HG02571 (cell line): Measurements from ENCODE around the gene IL17REL.

Experiments used
- ATAC-seq: cut with Tn5 transposase; IDR thresholded peaks from one replicate; pipeline ENCODE4 v1.9.1; 2021; ENCODE audit warnings: mild to moderate bottlenecking, moderate library complexity; ENCODE audit not compliant: unreplicated experiment

The IL17REL gene

GRCh38 chr22:50046481-50047245 lies 34.1 kb upstream of the IL17REL start:
- ATAC-seq, result no peak

GRCh38 chr22:50046019-50046415 lies 33.5 kb upstream of the IL17REL start:
- ATAC-seq, result no peak

- no peak for ATAC-seq
These were observed 32.9 kb upstream of the IL17REL start for GRCh38 chr22:50045211-50046018.

GRCh38 chr22:50044485-50045118 lies 32.0 kb upstream of the IL17REL start:
- ATAC-seq, result no peak

- no peak for ATAC-seq
These were observed 28.9 kb upstream of the IL17REL start for GRCh38 chr22:50041361-50042065.

- ATAC-seq, result no peak
These were observed 28.2 kb upstream of the IL17REL start for GRCh38 chr22:50040717-50041116.

- ATAC-seq, result no peak
These were observed 27.3 kb upstream of the IL17REL start for GRCh38 chr22:50039669-50040443.

- no peak for ATAC-seq
These were observed 23.6 kb upstream of the IL17REL start for GRCh38 chr22:50035976-50036724.

- ATAC-seq, result no peak
These were observed 22.7 kb upstream of the IL17REL start for GRCh38 chr22:50035131-50035881.

- no peak for ATAC-seq
These were observed 21.8 kb upstream of the IL17REL start for GRCh38 chr22:50034126-50035081.

- ATAC-seq, result no peak
These were observed 20.5 kb upstream of the IL17REL start for GRCh38 chr22:50032941-50033601.

- no peak for ATAC-seq
These were observed 19.7 kb upstream of the IL17REL start for GRCh38 chr22:50032109-50032871.

GRCh38 chr22:50031189-50032091 lies 18.9 kb upstream of the IL17REL start:
- no peak for ATAC-seq

GRCh38 chr22:50030297-50031188 lies 18.0 kb upstream of the IL17REL start:
- ATAC-seq, result no peak
